ENCODE results near the gene CPN2. TPM values are rescaled to one million over a fixed set of nuclear protein-coding genes. Genes with fewer than 3 reads are reported as not detected.
A peak's percentile ranks its signal among the peaks of the same experiment; 100 is the strongest.

CPN2 gene
- total and polyA plus RNA-seq, 4 donors, result not detected

DNA sequence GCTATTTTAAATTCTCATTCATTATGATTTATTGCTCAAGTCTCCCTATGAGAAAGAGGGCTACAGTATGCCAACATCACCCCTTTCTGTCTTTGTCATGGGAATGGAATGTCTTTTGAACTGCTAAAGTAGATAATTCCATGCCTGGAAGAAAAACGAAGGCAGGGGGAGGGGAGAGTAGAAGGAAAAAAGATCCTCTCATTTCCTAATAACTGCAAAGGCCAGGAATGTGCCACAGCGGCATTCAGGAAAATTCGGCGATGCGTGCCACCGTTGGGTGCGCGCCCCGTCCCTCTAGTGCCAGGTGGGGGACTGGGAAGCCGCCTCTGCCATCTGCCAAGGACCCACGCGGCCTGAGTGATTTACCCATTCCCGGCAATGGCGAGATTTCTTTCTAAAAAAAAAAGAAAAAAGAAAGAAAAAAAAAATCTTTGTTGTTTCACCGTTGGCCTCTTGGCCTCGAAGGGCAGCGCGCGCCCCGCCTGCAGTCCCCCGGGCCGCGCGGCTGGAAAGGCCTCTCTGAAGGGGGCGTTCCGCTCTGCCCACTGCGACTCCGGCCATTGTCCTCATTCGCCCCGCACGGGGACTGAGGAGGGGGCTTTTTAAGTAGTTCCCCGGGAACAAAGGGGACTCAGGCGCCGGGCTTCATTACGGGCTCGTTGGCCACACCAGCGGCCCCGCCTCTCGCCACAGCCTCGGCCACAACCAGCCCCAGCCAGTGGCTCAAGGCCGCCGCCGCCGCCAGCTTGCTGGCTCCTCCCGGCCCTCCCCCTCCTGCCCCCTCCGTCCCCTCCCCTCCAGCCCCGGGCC is 54.5 kb downstream of the CPN2 start:
- no peaks in the 10 kb centered on the region for H3K27me3 ChIP-seq (ENCODE audit: control insufficient read depth in 3 of 3, insufficient read depth in 3 of 3, low read length in 2 of 3)
- H3K36me3 ChIP-seq (ENCODE audit: control insufficient read depth in 4 of 4, insufficient read depth in 4 of 4, low read length in 4 of 4), result no peaks in the 10 kb centered on the region
- ATAC-seq (ENCODE audit: insufficient read depth, low FRiP score), result peak; percentile 38
- TF ChIP-seq, protein P1, sequence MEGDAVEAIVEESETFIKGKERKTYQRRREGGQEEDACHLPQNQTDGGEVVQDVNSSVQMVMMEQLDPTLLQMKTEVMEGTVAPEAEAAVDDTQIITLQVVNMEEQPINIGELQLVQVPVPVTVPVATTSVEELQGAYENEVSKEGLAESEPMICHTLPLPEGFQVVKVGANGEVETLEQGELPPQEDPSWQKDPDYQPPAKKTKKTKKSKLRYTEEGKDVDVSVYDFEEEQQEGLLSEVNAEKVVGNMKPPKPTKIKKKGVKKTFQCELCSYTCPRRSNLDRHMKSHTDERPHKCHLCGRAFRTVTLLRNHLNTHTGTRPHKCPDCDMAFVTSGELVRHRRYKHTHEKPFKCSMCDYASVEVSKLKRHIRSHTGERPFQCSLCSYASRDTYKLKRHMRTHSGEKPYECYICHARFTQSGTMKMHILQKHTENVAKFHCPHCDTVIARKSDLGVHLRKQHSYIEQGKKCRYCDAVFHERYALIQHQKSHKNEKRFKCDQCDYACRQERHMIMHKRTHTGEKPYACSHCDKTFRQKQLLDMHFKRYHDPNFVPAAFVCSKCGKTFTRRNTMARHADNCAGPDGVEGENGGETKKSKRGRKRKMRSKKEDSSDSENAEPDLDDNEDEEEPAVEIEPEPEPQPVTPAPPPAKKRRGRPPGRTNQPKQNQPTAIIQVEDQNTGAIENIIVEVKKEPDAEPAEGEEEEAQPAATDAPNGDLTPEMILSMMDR (IDR thresholded peaks at IDR 0.05; ENCODE audit: control extremely low read depth, extremely low read depth), result no peak
- H3K27ac ChIP-seq (ENCODE audit: low read depth in 1 of 2, low read length in 1 of 2), result no peak overlapping the region
- WGBS, 2 donors, result 29 to 44% methylated on average over 40 to 47 of the region's 47 CpGs
- peaks cover 0 to 2% (median 0%) of the 10 kb centered on the region in 4 donors for H3K9me3 ChIP-seq (ENCODE audit: control insufficient read depth in 4 of 4, insufficient read depth in 3 of 4, low read length in 3 of 4)
- H3K4me1 ChIP-seq (ENCODE audit: control insufficient read depth in 5 of 5, insufficient read depth in 5 of 5, low read length in 5 of 5), result peaks cover 4 to 24% (median 7%) of the 10 kb centered on the region in 5 donors
- DNase-seq, result peak; percentile 73 to 88 (median 84)
- H3K4me3 ChIP-seq, result peak overlapping the region; percentile 16
- peak overlapping the region; percentile 17 to 44 for H3K9ac ChIP-seq (ENCODE audit: insufficient read depth in 1 of 2, low read length in 2 of 2)

DNA sequence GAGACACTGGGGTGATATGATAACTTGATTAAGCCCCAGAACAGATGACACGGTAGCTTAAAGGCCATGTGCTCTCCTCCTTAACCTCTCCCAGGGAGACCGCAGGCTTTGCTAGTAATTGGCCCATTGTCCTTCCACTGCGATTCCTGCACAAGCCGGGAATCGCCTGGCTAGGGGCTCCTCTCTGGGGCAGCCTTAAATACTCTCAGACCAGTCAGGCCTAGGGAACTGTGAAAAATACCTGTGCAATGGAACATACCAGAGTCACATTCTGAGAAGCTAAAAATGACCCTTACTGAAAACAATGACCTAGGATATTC is 56.3 kb downstream of the CPN2 start:
- H3K4me1 ChIP-seq (ENCODE audit: control insufficient read depth in 5 of 5, insufficient read depth in 5 of 5, low read length in 5 of 5), result peaks cover 0 to 10% (median 4%) of the 10 kb centered on the region in 5 donors
- DNase-seq (no peak), ATAC-seq (ENCODE audit: insufficient read depth, low FRiP score) (no peak)

DNA sequence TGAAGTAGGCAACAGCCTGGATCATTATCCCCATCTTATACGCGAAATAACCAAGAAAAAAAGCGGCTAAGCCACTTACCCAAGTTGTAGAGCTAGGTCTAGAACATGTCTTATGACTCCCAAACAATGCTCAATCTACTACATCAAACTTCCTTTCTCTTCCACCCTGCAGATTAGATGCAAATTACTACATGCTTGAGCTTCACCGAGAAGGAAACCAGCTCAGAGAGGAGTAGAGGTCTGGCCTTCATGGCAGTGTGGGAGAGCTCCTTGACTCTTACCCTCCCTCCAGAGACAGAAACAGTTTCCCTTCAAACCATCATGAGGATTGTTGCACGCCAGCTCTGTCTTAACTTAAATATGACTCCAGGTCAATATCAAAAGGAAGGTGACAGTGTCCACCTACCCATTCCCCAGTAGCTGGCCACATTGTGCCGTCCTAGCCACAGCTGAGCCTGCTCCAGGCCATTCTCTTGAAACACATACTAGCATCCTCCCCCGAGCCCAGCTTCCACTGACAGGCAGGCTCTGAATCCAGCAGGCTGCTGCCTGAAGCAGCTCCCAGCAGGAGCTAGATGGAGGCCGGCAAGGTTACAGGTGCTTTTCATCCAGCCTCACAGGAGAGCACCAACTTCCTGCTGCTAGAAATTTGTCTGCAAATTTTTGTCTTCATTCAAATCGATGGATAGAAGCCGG is 56.8 kb downstream of the CPN2 start:
- Histone ChIP-seq H3K4me1 (ENCODE audit: control insufficient read depth in 5 of 5, insufficient read depth in 5 of 5, low read length in 5 of 5) (peaks cover 0 to 10% (median 4%) of the 10 kb centered on the region in 5 donors), H3K9me3 (ENCODE audit: control insufficient read depth in 4 of 4, insufficient read depth in 3 of 4, low read length in 3 of 4) (peaks cover 0 to 2% (median 0%) of the 10 kb centered on the region in 4 donors), H3K9ac (ENCODE audit: insufficient read depth in 1 of 2, low read length in 2 of 2) (no peak overlapping the region), H3K27me3 (ENCODE audit: control insufficient read depth in 3 of 3, insufficient read depth in 3 of 3, low read length in 2 of 3) (no peaks in the 10 kb centered on the region), H3K27ac (ENCODE audit: low read depth in 1 of 2, low read length in 1 of 2) (no peak overlapping the region), H3K36me3 (ENCODE audit: control insufficient read depth in 4 of 4, insufficient read depth in 4 of 4, low read length in 4 of 4) (no peaks in the 10 kb centered on the region), H3K4me3 (no peak overlapping the region)
- DNase-seq (peak in 1 of 3 donors; percentile 12), ATAC-seq (ENCODE audit: insufficient read depth, low FRiP score) (no peak)
- TF ChIP-seq, protein P1 (IDR thresholded peaks at IDR 0.05; ENCODE audit: control extremely low read depth, extremely low read depth), result no peak
- WGBS, 2 donors, result 92 to 93% methylated on average over 10 of the region's 10 CpGs

More for the DNA sequence above, 56.3 kb downstream of the CPN2 start:
- H3K27ac ChIP-seq (ENCODE audit: low read depth in 1 of 2, low read length in 1 of 2), result no peak overlapping the region
- no peaks in the 10 kb centered on the region for H3K36me3 ChIP-seq (ENCODE audit: control insufficient read depth in 4 of 4, insufficient read depth in 4 of 4, low read length in 4 of 4)
- H3K4me3 ChIP-seq, result no peak overlapping the region
- 96% methylated on average over 5 of the region's 5 CpGs for WGBS, 2 donors
- no peak overlapping the region for H3K9ac ChIP-seq (ENCODE audit: insufficient read depth in 1 of 2, low read length in 2 of 2)
- no peaks in the 10 kb centered on the region for H3K27me3 ChIP-seq (ENCODE audit: control insufficient read depth in 3 of 3, insufficient read depth in 3 of 3, low read length in 2 of 3)
- TF ChIP-seq, protein P1 (IDR thresholded peaks at IDR 0.05; ENCODE audit: control extremely low read depth, extremely low read depth), result no peak
- peaks cover 0 to 2% (median 0%) of the 10 kb centered on the region in 4 donors for H3K9me3 ChIP-seq (ENCODE audit: control insufficient read depth in 4 of 4, insufficient read depth in 3 of 4, low read length in 3 of 4)

All from lung (tissue), 12 donors.